IPS DF 4.7 (cell line): ENCODE measurements around the gene ETDC.
"Not testable (repeated sequence)": the region's sequence is repeated elsewhere in the genome, so short reads cannot be mapped to it uniquely, and the experiment has no call there.

Experiments used
- DNase-seq: peaks from one replicate; pipeline ENCODE4 v3.0.0-alpha.2; 2013; ENCODE audit warnings: low spot score; ENCODE audit errors: extremely low read depth

ETDC gene

DNA sequence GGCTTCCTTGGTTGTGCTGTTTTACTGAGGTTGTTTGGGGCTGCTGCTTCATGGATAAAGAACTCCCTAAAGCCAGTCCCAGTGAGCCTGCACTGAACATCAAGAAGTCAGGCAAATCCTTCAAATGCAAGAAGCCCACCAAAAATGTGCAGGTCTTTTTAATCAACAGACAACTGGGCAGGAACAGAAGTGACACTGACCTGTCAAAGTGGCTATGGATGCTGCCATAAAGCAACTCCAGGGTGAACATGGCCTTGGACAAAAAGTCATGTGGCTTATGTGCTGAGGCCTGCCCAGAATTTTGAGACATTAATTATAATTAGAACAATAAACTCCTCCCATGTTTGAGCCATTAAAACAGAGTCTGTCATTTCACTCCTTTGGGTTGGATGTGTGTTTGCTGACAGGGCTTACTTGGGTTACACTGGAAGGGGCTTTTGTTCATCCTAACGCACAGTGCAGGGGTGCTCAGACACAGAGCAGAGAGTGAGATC is at the start of gene ETDC:
TSS of gene ETDC (plus strand) at position 51 of the 494 bp plus-strand sequence. CDS start at position 51, 0 bp downstream.
- DNase-seq: no peak

DNA sequence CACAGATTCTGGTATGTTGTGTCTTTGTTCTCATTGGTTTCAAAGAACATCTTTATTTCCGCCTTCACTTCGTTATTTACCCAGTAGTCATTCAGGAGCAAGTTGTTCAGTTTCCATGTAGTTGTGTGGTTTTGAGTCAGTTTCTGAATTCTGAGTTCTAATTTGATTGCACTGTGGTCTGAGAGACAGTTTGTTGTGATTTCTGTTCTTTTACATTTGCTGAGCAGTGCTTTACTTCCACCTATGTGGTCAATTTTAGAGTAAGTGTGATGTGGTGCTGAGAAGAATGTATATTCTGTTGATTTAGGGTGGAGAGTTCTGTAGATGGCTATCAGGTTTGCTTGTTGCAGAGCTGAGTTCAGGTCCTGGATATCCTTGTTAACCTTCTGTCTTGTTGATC is 48.3 kb upstream of the ETDC start:
- DNase-seq: not testable (repeated sequence)

DNA sequence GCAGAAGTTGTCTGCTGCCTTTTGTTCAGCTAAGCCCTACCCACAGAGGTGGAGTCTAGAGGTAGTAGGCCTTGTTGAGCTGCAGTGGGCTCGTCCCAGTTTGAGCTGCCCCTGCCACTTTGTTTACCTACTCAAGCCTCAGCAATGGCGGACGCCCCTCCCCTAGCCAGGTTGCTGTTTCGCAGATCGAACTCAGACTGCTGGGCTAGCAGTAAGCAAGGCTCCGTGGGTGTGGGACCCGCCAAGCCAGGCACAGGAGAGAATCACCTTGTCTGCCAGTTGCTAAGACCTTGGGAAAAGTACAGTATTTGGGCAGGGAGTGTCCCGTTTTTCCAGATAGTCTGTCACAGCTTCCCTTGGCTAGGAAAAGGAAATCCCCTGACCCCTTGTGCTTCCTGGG is 45.9 kb upstream of the ETDC start:
- not testable (repeated sequence) for DNase-seq

DNA sequence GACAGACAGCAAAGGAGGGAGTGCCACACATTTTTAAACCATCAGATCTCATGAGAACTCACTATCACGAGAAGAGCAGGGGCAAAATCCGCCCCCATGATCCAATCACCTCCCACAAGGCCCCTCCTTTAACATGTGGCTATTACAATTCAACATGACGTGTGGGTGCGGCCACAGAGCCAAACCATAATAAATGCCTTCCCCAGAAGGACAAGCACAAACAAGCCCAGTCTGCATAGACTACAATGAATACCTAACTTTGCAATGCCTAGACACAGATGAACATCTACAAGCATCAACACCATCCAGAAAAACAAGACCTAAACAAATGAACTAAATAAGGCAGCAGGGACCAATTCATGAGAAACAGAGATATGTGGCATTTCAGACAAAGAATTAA is 45.1 kb upstream of the ETDC start:
- DNase-seq: no peak

DNA sequence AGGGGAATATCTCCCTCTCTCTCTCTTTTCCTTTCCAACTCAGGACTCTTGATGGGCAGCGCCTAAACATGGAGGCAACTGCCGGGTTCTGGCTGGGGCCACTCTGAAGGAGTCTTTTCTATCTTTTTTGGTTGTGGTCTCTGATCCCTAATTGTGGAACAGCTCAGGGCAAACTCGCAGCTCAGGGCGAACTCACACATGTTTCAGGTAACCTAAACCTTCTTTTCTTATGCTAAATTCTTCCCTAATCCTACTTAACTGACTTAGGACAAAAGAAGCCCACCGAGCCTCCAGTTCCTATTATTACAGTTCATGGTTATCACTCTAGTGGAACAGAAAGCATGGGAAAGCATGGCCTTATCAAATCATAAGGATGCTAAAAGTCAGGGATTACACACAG is 36.1 kb upstream of the ETDC start:
- no peak for DNase-seq

DNA sequence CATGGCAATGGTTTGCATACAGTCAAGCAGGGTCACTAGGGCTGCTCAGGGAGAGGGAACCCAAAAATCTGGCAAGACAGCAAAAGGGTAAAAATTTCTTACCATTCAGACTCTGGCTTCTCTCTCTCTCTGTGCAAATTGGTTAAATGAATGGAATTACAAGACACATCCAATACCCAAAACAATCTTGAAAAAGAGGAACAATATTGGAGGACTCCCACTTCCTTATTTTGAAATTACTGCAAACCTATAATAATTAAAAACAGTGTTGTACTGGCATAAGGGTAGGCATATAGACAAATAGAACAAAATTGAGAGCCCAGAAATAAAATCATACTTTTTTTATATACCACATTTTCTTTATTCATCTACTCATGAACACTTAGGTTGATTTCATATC is 33.3 kb upstream of the ETDC start:
- DNase-seq: no peak

DNA sequence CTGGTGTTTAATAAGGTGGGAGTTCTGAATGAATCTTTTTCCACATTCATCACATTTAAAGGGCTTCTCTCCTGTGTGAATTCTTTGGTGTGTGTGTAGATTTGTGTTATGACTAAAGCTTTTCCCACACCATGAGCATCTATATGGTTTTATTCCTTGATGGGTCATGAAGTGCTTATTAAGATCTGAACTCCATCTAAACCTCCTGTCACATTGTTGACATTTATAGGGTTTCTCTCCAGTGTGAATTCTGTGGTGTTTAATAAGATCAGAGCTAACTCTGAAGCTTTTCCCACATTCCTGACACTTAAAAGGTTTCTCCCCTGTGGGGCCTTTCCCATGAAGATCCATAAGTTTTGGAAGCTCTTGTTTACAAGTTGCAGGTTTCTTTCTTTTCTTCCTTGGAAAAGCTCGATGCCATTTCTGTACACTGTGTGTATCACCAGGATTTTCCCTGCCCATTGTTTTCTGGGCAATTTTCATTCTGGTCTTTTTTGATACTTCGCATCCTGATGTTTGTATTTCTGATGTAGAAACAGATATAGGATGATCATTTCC is 21.9 kb upstream of the ETDC start:
- no peak for DNase-seq

DNA sequence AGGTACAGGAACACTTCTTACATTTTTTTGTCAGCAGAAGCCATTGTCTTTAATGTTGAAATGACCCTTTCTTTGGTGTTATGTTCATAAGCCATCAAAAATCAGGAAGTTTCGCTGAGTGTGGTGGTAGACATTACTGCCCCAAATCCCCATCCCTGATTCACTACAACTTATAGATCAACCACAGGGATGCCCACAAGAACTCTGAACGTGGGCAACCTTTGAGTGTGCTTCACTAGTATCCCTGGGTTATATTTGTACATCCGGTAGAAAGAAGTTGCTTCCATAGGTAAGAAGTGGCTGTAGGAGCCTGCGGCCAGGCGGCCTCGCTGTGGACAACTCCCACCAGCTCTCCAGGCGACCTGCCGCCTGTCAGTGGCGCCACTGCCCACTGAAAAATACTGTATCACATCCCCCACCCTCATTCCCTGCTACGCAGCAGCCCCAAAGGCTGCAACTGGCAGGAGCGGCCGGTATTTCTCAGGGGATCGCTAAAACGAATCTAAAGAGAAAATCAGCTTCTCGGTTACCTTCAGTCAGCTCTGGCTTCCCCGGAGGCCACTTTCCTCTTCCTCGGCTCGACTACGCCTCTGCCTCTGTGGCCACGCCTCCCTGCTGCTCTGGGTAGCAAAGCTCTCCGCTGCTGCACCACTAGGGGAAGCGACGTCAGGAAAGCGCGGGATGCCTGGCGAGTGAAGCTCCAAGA is 13.9 kb upstream of the ETDC start:
- DNase-seq: peak; percentile 16

DNA sequence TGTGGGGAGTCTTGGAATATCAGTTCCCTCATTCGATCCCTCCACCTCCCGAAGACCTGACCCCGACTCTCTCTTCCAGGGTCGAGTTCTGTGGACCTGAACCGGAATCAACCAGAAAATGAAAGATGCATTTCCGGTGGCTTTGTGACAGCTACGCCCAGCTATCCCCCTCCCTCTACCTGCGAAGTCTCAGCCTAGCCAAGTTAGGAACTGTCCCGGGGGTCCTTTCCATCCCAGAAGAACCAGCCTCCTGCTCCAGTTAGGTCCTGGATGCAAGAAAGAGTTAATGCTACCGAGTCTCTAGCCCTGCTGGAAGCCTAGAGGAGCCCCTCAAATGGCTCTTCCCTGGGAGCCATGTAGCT is 13.4 kb upstream of the ETDC start:
- DNase-seq: no peak

DNA sequence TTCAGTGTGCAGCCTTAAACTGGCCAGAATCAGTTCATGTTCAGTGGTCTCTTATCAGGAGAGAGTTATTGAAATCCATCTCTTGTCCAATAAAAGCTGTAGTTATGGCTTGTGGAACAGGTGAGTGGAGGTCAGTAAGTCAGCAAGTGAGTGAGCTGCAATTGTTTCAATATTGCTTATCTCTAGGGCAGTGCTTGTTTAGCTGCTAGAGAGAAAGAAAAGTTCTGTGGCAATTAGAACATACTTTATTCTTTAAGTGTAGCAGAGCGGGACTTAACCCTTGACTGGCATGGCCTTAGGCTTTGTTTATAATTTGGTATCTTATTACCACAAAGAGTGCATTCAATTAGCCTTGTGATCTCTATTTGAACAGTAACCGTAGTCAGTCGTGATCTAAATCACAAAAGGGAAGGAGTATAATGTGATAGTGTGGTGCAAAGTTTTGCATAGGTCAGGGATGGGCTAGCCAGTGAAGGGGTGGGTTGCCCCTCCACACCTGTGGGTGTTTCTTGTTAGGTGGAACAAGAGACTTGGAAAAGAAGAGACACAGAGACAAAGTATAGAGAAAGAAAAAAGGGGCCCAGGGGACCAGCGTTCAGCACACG is 6.9 kb upstream of the ETDC start:
- DNase-seq: no peak

DNA sequence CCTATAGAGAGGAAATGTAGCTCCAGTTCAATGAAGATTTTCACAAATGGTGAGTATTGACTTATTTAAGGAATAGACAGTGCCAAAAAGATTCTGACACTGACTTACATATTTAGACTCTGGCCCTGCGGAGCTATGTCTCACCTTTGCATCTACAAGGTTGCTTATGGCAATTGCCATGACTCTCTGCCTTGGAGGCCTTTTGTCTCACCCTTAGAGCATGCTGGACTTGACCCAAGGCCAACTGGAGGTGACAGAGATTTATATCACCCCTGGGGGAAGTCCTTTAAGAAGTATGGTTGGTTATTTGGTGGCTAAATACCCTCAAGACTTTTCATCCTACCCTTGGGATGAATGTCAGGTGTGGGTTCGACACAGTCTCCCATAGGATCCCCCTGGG is 4.5 kb upstream of the ETDC start:
- no peak for DNase-seq

DNA sequence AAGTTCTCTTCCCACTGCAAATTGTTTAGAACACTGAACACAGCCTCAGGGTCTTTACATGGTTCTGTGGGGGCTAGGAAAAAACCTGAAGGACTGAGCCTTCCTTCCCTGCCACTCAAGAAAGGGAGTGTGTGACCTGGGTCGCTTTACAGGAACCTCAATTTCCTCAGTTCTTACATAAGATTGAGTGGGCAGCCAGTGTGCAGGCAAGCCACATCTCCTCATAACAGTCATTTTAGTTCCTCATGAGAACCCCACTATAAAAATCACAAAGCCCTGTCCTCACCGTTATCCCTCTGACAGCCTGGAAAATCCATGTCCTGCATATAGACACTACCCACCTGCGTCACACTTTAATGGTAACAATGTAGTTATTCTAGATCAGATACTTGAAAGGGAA is 2.1 kb upstream of the ETDC start:
- no peak for DNase-seq

DNA sequence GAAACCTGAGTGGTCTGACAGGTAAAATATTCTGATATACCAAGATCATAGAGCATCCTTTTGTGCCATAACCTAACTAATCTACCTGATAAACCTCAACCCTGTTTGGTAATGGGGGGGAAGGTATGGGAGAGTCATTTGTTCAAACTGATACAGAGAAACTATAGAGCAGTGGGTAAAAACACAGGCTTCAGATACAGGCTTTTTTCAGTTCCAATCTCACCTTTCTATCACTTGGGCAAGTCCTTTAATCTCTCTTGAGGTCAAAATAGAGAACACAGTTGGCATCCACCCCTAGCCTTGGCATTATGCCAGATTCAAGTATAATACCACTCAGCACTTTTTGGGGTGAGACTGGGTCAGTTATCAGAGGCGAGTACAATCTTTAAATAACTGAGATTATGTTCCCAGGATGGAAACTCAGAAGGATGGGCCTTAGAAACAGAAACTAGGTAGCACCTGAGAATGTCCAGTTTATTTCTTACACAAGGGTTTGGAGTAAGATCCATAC is 880 bp upstream of the ETDC start:
- no peak for DNase-seq

DNA sequence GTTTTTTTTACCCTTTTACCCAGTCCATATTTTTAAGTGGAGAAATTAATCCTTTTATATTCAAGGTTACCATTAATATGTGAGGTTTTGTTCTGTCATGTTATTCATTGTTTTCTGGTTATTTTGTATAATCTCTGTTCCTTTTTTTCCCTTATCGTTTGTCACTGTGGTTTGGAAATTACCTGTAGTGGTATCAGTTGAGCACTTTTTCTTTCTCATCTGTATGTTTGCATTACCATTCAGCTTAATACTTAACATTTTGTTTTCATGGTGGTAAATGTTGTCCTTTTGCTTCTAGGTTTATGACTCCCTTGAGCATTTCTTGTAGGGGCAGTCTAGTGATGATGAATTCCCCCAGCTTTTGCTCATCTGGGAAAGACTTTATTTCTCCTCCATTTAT is 6.6 kb downstream of the ETDC start:
- no peak for DNase-seq

DNA sequence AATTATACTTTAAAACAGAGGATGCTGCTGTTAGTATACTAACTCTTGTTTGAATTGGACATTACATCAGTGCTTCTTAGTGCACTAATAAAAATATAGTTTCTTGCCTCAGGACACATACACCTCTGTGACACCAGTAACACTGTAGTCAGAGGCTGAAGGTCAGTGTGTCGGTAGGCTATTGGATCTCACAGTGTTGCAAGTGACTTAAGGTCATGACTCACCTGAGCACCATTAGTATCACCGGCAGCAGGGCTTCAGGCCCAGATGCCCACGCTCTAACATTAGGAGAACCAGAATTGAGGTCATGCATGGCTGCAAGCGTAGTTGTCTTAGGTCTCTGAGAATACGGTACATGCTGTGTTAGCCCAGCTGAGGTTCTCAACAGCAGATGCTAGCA is 15.2 kb downstream of the ETDC start:
- DNase-seq: no peak

DNA sequence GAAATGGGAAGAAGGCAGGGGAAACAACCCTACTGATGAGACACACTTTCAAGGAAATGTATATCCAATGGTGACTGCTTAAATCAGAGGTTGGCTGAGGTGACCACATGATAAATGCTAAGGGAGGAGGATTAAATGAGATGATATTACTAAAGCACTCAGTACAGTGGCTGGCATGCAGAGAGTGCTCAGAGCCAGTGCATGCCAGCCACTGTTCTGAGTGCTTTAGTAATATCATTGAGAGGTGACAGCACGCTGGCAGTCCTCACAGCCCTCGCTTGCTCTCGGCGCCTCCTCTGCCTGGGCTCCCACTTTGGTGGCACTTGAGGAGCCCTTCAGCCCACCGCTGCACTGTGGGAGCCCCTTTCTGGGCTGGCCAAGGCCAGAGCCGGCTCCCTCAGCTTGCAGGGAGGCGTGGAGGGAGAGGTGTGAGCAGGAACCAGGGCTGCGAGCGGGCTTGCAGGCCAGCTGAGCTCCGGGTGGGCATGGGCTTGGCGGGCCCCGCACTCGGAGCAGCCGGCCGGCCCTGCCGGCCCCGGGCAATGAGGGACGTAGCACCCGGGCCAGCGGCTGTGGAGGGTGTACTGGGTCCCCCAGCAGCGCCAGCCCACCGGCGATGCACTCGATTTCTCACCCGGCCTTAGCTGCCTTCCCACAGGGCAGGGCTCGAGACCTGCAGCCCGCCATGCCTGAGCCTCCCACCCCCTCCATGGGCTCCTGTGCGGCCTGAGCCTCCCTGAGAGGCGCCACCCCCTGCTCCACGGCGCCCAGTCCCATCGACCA is 15.9 kb downstream of the ETDC start:
- not testable (repeated sequence) for DNase-seq

DNA sequence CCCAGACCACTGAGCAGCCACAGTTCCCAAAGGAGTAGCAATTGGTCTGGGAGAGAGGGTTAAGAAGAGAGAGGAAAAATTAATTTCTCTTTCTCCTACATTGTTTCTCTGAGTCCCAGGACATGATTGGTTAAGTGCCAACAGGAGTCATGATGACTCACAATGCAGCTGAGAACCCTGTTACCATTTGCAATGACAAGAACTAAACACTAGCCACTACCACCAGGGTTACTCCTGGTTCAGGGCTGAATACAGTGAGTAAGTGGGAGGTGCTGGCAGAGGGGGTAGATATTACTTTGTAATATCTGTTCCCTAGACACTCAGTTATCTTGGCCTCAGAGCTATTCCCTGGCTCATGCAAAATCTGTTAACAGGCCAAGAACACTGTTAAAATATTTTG is 18.0 kb downstream of the ETDC start:
- no peak for DNase-seq

DNA sequence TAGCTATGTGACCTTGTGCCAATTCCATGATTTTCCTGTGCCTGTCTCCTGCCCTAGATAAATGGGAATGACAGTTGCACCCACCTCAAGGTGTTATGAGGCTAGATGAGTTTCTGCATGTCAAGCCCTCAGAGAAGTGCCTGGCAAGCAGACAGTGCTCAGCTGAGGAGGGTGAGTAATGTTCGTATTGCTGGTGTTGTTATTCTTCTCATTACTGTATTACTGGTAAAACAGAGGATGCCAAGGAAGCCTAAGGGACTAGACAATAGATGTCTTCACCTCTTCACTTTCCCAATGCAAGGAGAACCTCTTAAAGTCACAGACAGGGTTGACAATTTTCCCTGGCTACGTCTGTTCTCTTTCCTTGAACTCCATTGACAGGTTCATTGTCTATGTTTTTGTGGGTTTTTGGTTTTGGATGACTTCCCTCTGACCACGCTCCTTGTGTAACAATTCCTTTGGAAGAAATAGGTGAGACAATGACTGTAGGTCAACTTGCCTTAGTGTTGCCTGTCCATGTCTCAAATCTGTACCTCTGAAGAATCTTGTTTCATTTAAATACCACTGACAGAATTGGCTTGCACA is 19.2 kb downstream of the ETDC start:
- no peak for DNase-seq

DNA sequence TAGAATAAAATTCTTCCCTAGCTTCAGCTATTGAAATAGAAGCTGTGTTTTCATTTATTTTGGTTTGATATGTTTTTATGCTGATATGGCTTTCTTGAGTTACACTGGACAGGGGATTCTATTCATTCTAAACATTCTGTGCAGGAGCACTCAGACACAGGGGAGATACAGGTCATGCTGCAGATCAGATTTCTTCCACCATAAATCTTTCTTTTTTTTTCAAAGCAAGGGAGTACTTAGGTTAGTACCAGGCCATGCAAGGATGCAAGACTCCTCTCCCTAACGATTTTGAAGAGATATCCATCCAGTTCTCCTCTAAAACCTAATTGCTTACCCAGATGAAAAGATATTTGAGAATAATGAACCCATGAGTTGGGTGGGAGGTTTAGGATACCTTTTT is 21.4 kb downstream of the ETDC start:
- DNase-seq: no peak

DNA sequence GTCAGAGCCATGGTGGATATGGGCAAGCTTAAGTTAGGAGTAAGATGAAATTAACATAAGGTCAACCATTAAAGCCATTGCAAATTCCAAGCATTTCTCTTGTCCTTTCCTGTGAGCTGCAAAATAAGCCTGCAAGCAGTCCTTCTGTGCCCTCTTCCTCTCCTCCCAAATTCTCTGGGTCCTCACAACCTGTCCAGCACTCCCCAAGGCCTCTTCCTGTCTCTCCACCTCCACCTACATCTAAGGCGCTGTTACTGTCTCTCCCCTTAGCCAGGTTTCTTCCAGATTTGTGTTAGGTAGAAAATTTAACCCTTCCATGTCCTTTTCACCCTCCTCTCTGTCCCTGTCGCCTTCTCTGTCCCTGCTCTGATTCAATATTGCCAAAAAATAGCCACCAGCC is 22.2 kb downstream of the ETDC start:
- DNase-seq: no peak

DNA sequence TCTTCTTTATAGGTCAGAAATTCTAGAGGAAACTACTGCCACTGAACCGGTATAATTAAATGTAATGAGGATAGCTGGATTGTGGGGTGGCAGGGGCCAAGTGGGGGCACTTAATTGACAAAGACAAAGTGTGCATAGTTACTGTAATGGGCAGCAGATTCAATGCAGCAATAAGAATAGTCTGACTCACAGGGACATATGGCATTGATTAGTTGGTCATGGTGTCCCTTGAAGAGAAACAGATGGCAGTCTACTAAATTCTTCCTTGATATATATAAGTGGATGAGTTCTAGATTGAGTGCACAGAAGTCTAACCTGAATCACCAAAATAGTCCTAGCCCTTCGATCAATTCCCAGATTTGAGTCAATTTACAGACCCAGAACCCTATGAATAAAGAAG is 31.6 kb downstream of the ETDC start:
- no peak for DNase-seq
